ENCODE results near the gene HDAC9.

Gene HDAC9

DNA sequence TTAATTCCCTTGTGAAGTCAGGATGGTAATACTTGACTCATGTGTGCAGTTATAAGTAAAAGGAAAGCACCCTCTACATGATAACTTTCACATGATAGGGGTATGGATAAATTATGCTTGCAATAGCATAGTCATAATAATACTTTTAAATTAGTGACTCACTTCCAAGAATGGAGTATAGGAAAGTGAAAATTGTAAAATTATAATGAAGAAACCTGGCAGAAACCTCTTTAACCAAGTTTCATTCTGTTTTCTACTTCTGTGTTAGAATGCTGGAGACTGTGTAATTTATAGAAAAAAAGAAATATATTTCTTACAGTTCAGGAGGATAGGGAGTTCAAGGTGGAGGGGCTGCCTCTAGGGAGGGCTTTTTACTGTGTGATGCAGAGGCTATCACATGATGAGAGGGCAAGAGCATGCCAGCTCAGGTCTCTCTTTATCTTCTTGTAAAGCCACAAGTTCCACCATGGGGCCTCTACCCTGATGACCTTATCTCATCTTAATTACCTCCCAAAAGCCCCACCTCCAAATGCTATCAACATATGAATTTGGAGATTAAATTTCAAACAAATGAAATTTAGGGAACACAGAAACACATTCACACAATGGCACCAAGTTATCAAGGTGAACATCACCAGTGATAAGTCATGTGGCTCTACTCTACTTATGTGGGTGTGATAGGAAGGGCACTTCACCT lies 43.2 kb downstream of the HDAC9 start:
- TF ChIP-seq YY1 (IDR thresholded peaks at IDR 0.05; ENCODE audit: insufficient read depth, insufficient read length) = no peak
- no peak for TF ChIP-seq SUZ12 (IDR thresholded peaks at IDR 0.05; ENCODE audit: extremely low read depth, insufficient read depth, insufficient read length)
- TF ChIP-seq ZNF274 (IDR thresholded peaks at IDR 0.05; ENCODE audit: low read depth, low read length) = no peak
- Histone ChIP-seq H3K36me3 (ENCODE audit: insufficient read depth, insufficient read length, low read length) (no peaks in the 10 kb centered on the region), H3K9ac (ENCODE audit: insufficient read length, low read depth) (no peak overlapping the region), H3K27me3 (ENCODE audit: insufficient read depth, insufficient read length) (no peaks in the 10 kb centered on the region), H3K4me3 (ENCODE audit: insufficient read length, low read depth) (no peak overlapping the region), H3K9me3 (ENCODE audit: insufficient read depth, low read length) (no peaks in the 10 kb centered on the region), H3K4me1 (ENCODE audit: insufficient read depth, insufficient read length) (no peaks in the 10 kb centered on the region)
- DNase-seq (ENCODE audit: low read depth, low spot score) = no peak

DNA sequence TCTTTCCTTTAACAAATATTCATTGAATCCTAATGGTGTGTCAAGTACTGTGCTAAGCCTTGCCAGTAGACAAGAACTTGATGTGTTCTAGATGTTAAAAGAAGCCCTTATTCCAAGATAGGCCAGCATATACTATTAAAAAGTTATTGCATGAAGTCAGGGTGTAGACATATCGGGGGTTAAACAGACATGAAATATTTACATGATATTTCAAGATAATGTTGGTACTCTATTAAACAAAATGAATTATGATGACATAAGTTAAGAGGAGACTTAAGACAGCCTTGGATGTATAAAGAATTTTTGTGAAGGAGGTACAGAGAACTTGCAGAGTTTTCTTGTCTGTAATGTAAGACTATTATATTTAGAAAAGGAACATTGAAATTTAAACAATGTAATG lies 44.8 kb downstream of the HDAC9 start:
- TF ChIP-seq YY1 (IDR thresholded peaks at IDR 0.05; ENCODE audit: insufficient read depth, insufficient read length) (no peak), ZNF274 (IDR thresholded peaks at IDR 0.05; ENCODE audit: low read depth, low read length) (no peak), SUZ12 (IDR thresholded peaks at IDR 0.05; ENCODE audit: extremely low read depth, insufficient read depth, insufficient read length) (no peak)
- DNase-seq (ENCODE audit: low read depth, low spot score) = no peak
- H3K36me3 ChIP-seq (ENCODE audit: insufficient read depth, insufficient read length, low read length) = peaks cover 5% of the 10 kb centered on the region
- H3K9me3 ChIP-seq (ENCODE audit: insufficient read depth, low read length) = no peaks in the 10 kb centered on the region
- no peaks in the 10 kb centered on the region for H3K27me3 ChIP-seq (ENCODE audit: insufficient read depth, insufficient read length)
- H3K9ac ChIP-seq (ENCODE audit: insufficient read length, low read depth) = no peak overlapping the region
- no peak overlapping the region for H3K4me3 ChIP-seq (ENCODE audit: insufficient read length, low read depth)
- H3K4me1 ChIP-seq (ENCODE audit: insufficient read depth, insufficient read length) = no peaks in the 10 kb centered on the region

DNA sequence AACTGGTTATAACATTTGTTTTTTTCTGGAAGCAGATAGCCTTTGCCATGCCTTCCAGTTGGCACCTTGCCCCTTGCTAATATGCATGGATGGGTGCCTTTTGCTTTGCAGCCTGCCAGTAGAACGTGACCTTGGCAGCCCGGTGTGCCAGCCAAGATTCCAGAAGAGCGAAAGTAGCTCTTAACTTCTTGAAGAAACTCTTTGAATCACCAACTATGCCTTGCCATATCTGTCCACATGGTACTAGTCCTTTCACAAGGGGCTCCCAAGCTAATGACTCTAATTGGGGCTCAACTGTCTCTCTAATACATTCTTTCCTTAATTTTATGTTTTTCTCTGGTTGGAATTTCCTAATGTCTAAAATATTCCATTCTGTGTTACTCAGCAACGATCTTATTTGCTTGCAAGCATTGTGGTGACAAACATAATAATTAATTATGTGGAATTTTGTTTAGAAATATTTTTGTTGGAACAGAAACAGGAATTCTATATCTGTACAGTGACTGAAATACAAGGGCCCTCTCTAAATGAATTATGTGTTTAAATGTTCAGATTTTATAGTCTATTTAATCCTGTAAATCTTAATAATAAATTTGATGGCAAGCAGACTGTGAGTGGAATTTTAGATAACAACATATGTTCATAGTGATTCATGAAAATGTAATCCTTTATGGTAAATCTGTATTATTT lies 45.8 kb downstream of the HDAC9 start:
- DNase-seq (ENCODE audit: low read depth, low spot score) = no peak

DNA sequence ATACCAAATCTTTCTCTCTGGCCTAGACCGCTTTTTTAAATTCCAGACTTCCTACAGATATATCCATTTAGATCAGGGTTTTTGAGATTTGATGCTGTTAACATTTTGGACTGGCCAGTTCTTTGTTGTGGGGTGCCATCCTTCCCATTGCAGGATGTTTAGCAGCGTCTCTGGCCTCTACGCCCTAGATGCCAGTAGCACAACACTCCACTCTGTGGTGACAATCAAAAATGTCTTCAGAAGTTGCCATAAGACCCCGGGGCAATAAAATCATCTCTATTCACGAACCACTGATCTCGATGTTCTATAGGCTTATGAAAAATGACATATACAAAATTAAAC lies 46.3 kb downstream of the HDAC9 start:
- H3K9ac ChIP-seq (ENCODE audit: insufficient read length, low read depth) = no peak overlapping the region
- no peaks in the 10 kb centered on the region for H3K27me3 ChIP-seq (ENCODE audit: insufficient read depth, insufficient read length)
- H3K9me3 ChIP-seq (ENCODE audit: insufficient read depth, low read length) = no peaks in the 10 kb centered on the region
- peaks cover 5% of the 10 kb centered on the region for H3K36me3 ChIP-seq (ENCODE audit: insufficient read depth, insufficient read length, low read length)
- TF ChIP-seq ZNF274 (IDR thresholded peaks at IDR 0.05; ENCODE audit: low read depth, low read length) (no peak), YY1 (IDR thresholded peaks at IDR 0.05; ENCODE audit: insufficient read depth, insufficient read length) (no peak), SUZ12 (IDR thresholded peaks at IDR 0.05; ENCODE audit: extremely low read depth, insufficient read depth, insufficient read length) (no peak)
- no peaks in the 10 kb centered on the region for H3K4me1 ChIP-seq (ENCODE audit: insufficient read depth, insufficient read length)
- H3K4me3 ChIP-seq (ENCODE audit: insufficient read length, low read depth) = no peak overlapping the region
- no peak for DNase-seq (ENCODE audit: low read depth, low spot score)

More for the DNA sequence above, 45.8 kb downstream of the HDAC9 start:
- H3K36me3 ChIP-seq (ENCODE audit: insufficient read depth, insufficient read length, low read length) = peaks cover 5% of the 10 kb centered on the region
- H3K27me3 ChIP-seq (ENCODE audit: insufficient read depth, insufficient read length) = no peaks in the 10 kb centered on the region
- no peaks in the 10 kb centered on the region for H3K9me3 ChIP-seq (ENCODE audit: insufficient read depth, low read length)
- no peaks in the 10 kb centered on the region for H3K4me1 ChIP-seq (ENCODE audit: insufficient read depth, insufficient read length)
- no peak overlapping the region for H3K9ac ChIP-seq (ENCODE audit: insufficient read length, low read depth)
- no peak overlapping the region for H3K4me3 ChIP-seq (ENCODE audit: insufficient read length, low read depth)
- TF ChIP-seq SUZ12 (IDR thresholded peaks at IDR 0.05; ENCODE audit: extremely low read depth, insufficient read depth, insufficient read length) = no peak
- no peak for TF ChIP-seq YY1 (IDR thresholded peaks at IDR 0.05; ENCODE audit: insufficient read depth, insufficient read length)
- TF ChIP-seq ZNF274 (IDR thresholded peaks at IDR 0.05; ENCODE audit: low read depth, low read length) = no peak

DNA sequence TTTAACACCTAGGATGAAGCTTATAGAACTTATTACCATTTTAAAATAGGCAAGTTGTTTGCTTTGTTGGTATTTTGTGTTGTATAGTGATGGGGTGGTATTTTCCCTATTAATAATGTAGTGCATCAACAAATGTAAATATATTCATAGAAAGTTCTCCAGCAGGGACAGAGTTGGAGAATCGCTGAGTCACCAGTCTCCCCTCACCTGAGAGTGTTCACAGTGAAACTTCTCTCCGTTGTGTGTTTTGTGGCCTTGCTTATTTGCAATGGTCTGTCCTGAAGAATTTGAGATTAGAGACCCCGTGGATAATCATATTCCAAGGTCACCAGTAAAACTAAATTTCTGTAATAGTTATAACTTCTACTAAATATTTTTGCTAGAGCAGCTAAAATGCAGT lies 51.0 kb downstream of the HDAC9 start:
- no peak overlapping the region for H3K4me3 ChIP-seq (ENCODE audit: insufficient read length, low read depth)
- no peak for DNase-seq (ENCODE audit: low read depth, low spot score)
- TF ChIP-seq ZNF274 (IDR thresholded peaks at IDR 0.05; ENCODE audit: low read depth, low read length) (no peak), YY1 (IDR thresholded peaks at IDR 0.05; ENCODE audit: insufficient read depth, insufficient read length) (no peak), SUZ12 (IDR thresholded peaks at IDR 0.05; ENCODE audit: extremely low read depth, insufficient read depth, insufficient read length) (no peak)
- no peaks in the 10 kb centered on the region for H3K4me1 ChIP-seq (ENCODE audit: insufficient read depth, insufficient read length)
- H3K9me3 ChIP-seq (ENCODE audit: insufficient read depth, low read length) = no peaks in the 10 kb centered on the region
- H3K36me3 ChIP-seq (ENCODE audit: insufficient read depth, insufficient read length, low read length) = peaks cover 5% of the 10 kb centered on the region
- H3K9ac ChIP-seq (ENCODE audit: insufficient read length, low read depth) = no peak overlapping the region
- H3K27me3 ChIP-seq (ENCODE audit: insufficient read depth, insufficient read length) = no peaks in the 10 kb centered on the region

DNA sequence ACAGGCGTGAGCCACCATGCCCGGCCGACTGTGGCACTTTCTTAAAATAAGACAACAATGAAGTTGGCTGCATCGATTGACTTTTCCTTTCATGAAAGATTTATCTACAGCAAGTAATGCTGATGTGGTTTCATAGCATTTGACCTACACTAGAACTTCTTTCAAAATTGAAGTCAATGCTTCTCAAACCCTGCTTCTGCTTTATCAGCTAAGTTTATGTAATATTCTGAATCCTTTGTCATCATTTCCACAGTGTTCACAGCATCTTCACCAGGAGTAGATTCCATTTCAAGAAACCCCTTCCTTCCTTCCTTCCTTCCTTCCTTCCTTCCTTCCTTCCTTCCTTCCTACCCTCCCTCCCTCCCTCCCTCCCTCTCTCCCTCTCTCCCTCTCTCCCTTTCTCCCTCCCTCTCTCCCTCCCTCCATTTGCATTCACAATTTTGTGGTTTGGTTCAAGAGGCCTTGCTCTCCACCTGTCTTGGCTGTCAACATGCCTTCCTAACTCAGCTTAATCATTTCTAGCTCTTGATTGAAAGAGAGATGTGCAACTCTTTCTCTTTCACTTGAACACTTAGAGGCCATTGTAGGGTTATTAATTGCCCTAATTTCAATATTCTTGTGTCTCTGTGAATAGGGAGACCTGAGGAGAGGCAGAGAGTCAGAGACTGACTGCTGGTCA lies 52.1 kb downstream of the HDAC9 start:
- DNase-seq (ENCODE audit: low read depth, low spot score) = no peak

DNA sequence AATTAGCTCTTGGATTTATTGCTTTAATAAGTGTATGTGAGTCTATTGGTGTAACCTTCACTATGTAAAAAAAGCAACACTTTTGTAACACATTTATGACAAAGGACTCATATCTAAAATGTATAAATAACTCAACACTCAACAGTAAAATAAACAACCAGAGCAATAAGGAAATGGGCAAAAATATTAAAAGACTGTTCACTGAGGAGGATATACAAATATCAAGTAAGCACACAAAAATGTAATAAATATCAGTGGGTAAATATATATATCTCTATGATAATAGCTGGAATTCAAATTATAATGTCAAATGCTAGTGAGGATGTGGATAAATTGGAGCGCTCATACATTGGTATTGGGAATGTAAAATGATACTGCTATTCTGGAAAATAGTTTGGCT lies 53.0 kb downstream of the HDAC9 start:
- H3K9me3 ChIP-seq (ENCODE audit: insufficient read depth, low read length) = no peaks in the 10 kb centered on the region
- DNase-seq (ENCODE audit: low read depth, low spot score) = no peak
- no peaks in the 10 kb centered on the region for H3K4me1 ChIP-seq (ENCODE audit: insufficient read depth, insufficient read length)
- H3K9ac ChIP-seq (ENCODE audit: insufficient read length, low read depth) = no peak overlapping the region
- no peaks in the 10 kb centered on the region for H3K27me3 ChIP-seq (ENCODE audit: insufficient read depth, insufficient read length)
- peaks cover 5% of the 10 kb centered on the region for H3K36me3 ChIP-seq (ENCODE audit: insufficient read depth, insufficient read length, low read length)
- no peak overlapping the region for H3K4me3 ChIP-seq (ENCODE audit: insufficient read length, low read depth)
- TF ChIP-seq ZNF274 (IDR thresholded peaks at IDR 0.05; ENCODE audit: low read depth, low read length) (no peak), YY1 (IDR thresholded peaks at IDR 0.05; ENCODE audit: insufficient read depth, insufficient read length) (no peak), SUZ12 (IDR thresholded peaks at IDR 0.05; ENCODE audit: extremely low read depth, insufficient read depth, insufficient read length) (no peak)

More for the DNA sequence above, 52.1 kb downstream of the HDAC9 start:
- TF ChIP-seq SUZ12 (IDR thresholded peaks at IDR 0.05; ENCODE audit: extremely low read depth, insufficient read depth, insufficient read length) = no peak
- no peak for TF ChIP-seq ZNF274 (IDR thresholded peaks at IDR 0.05; ENCODE audit: low read depth, low read length)
- TF ChIP-seq YY1 (IDR thresholded peaks at IDR 0.05; ENCODE audit: insufficient read depth, insufficient read length) = no peak
- no peaks in the 10 kb centered on the region for H3K4me1 ChIP-seq (ENCODE audit: insufficient read depth, insufficient read length)
- H3K4me3 ChIP-seq (ENCODE audit: insufficient read length, low read depth) = no peak overlapping the region
- H3K9ac ChIP-seq (ENCODE audit: insufficient read length, low read depth) = no peak overlapping the region
- H3K36me3 ChIP-seq (ENCODE audit: insufficient read depth, insufficient read length, low read length) = peaks cover 5% of the 10 kb centered on the region
- H3K27me3 ChIP-seq (ENCODE audit: insufficient read depth, insufficient read length) = no peaks in the 10 kb centered on the region
- H3K9me3 ChIP-seq (ENCODE audit: insufficient read depth, low read length) = no peaks in the 10 kb centered on the region
